ENCODE data around the gene CDH12. TPM values are rescaled to one million over a fixed set of nuclear protein-coding genes. Genes with fewer than 3 reads are reported as not detected.
"Not testable (repeated sequence)": the region's sequence is repeated elsewhere in the genome, so short reads cannot be mapped to it uniquely, and the experiment has no call there.

CDH12 gene
- total and polyA plus RNA-seq, 5 experiments from 2014 or later = not detected

GRCh38 chr5:22168704-22169103, 684.4 kb downstream of the CDH12 start:
- H3K27ac Mint-ChIP-seq, H3K4me3 Mint-ChIP-seq, POLR2A ChIA-PET, H3K36me3 Mint-ChIP-seq, ATAC-seq, DNase-seq, H3K27me3 Mint-ChIP-seq, H3K4me1 Mint-ChIP-seq: not testable (repeated sequence)
- peaks cover 0 to 20% (median 4%) of the 10 kb centered on the region in 9 donors for H3K9me3 Mint-ChIP-seq

DNA sequence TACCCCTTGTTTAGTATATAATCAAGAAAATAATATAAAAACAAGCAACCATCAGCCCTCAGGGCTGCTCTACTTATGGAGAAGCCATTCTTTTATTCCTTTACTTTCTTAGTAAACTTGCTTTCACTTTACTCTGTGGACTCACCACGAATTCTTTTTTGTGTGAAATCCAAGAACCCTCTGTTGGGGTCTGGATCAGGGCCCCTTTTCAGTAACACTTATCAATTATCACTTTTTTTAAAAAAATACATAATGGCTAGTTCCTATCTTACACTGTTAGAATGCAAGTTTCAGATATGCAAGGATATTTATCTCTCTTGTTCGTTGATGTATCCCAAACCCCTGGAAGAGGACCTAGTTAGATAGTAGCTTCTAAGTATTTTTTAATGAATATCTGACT, 687.2 kb downstream of the CDH12 start:
- DNase-seq, H3K27me3 Mint-ChIP-seq, H3K4me3 Mint-ChIP-seq, ATAC-seq, H3K36me3 Mint-ChIP-seq, POLR2A ChIA-PET, H3K4me1 Mint-ChIP-seq, H3K27ac Mint-ChIP-seq: not testable (repeated sequence)
- peaks cover 0 to 19% (median 8%) of the 10 kb centered on the region in 9 donors for H3K9me3 Mint-ChIP-seq

GRCh38 chr5:22164910-22165748, 688.0 kb downstream of the CDH12 start:
- DNase-seq, POLR2A ChIA-PET, H3K36me3 Mint-ChIP-seq, H3K4me3 Mint-ChIP-seq, H3K4me1 Mint-ChIP-seq, H3K27ac Mint-ChIP-seq, ATAC-seq, H3K27me3 Mint-ChIP-seq: not testable (repeated sequence)
- peaks cover 0 to 19% (median 8%) of the 10 kb centered on the region in 9 donors for H3K9me3 Mint-ChIP-seq

- H3K9me3 Mint-ChIP-seq, H3K27me3 Mint-ChIP-seq, H3K4me1 Mint-ChIP-seq, DNase-seq, H3K36me3 Mint-ChIP-seq, ATAC-seq, POLR2A ChIA-PET, H3K4me3 Mint-ChIP-seq, H3K27ac Mint-ChIP-seq: not testable (repeated sequence)
These were observed 696.2 kb downstream of the CDH12 start for GRCh38 chr5:22156953-22157352.

DNA sequence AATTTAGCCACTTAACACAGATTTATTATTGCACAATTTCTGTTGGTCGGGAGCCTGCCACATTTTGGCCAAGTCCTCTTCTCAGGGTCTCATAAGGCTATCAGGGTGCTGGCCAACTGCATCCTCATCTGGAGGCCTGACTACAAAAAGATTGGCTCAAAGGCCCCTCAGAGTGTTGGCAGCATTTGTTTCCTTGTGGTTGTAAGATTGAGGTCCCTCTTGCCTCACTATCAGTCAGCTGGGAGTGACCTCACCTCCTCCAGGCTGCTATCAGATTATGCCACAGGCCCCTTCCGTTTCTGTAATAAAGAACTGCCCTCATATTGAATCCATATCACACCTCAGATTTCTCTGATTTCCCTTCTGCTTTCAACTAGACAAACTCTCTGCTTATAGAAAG, 698.4 kb downstream of the CDH12 start:
- H3K27me3 Mint-ChIP-seq, POLR2A ChIA-PET, DNase-seq: not testable (repeated sequence)

DNA sequence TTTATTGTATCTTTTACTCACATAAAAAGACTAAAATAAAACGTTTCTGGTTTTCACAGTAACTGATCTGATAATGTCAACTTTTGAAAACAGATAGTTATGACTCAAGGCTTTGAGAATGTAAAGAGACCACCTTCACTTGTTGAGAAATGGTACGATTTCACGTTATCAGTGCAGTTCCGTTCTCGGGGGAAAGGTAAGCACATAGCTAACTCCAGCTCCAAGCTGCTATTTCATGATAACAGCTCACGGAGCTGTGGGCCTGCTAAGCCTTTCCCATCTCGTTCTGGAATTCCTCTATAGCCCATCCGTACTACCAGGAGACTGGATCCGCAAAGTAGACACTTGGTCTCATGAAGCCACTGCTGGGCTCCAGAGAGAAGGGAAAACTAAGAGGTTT, 701.3 kb downstream of the CDH12 start:
- ATAC-seq, POLR2A ChIA-PET, H3K27ac Mint-ChIP-seq, H3K36me3 Mint-ChIP-seq, DNase-seq, H3K27me3 Mint-ChIP-seq, H3K4me1 Mint-ChIP-seq, H3K9me3 Mint-ChIP-seq, H3K4me3 Mint-ChIP-seq: not testable (repeated sequence)

More for the DNA sequence above, 698.4 kb downstream of the CDH12 start:
- H3K4me1 Mint-ChIP-seq, ATAC-seq, H3K9me3 Mint-ChIP-seq, H3K4me3 Mint-ChIP-seq, H3K36me3 Mint-ChIP-seq, H3K27ac Mint-ChIP-seq: not testable (repeated sequence)

DNA sequence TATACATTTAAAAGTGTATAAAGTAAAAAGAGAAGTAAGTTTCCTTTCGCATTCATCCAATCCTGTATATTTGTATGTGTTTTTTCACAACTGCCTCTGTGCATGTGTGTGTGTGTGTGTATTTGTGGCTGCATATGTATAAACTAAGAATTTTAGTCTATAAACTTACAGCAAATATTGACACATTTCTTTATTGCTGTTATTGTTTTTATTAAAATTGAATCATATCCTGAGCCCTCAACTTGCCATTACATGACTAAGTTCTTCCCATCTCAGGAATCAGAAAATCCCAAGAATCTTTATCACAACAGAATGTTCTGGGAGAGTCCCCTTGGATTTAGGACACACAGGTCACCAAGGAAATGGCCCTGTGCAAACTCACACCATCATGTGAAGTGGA, 712.7 kb downstream of the CDH12 start:
- H3K9me3 Mint-ChIP-seq, H3K27ac Mint-ChIP-seq, H3K4me3 Mint-ChIP-seq, H3K4me1 Mint-ChIP-seq, H3K27me3 Mint-ChIP-seq, H3K36me3 Mint-ChIP-seq, POLR2A ChIA-PET, ATAC-seq, DNase-seq: not testable (repeated sequence)

DNA sequence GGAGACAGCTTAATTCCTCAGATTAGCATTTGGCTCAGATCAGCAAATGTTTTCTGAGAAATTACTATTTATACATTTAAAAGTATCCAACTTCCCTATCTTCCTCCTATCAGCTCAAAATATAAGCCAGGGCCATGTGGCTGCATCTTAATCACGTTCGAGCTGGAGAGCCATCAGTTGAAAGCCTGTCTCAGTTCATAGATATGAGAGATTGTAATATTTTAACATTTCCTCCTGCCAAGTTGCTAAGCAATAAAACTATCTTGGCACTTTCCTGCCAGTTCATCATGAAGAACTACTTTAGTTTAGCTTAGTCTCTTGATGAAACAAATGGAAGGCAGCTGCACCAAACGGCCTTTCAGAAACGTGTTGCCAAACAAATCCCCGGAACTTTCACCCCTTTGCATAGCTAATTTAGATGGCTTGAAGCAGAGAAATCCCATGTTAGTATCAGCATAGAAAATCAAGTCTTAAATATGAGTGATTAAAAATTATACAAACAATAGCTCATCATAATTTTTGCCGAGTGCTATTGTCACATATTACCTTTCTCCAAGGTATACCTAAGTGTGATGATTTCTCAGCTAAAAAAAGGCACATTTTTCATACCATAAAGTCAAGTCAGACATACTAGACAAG, 713.4 kb downstream of the CDH12 start:
- DNase-seq, H3K27ac Mint-ChIP-seq, H3K27me3 Mint-ChIP-seq, H3K36me3 Mint-ChIP-seq, H3K4me3 Mint-ChIP-seq, ATAC-seq, H3K9me3 Mint-ChIP-seq, POLR2A ChIA-PET, H3K4me1 Mint-ChIP-seq: not testable (repeated sequence)

GRCh38 chr5:22111320-22111719, 741.8 kb downstream of the CDH12 start:
- Mint-ChIP-seq H3K4me3 (no peak overlapping the region), H3K27me3 (no peaks in the 10 kb centered on the region), H3K36me3 (no peaks in the 10 kb centered on the region), H3K27ac (no peak overlapping the region), H3K4me1 (no peaks in the 10 kb centered on the region), H3K9me3 (peaks cover 0 to 52% (median 2%) of the 10 kb centered on the region in 9 donors)
- DNase-seq = no peak
- POLR2A ChIA-PET = no interaction called here
- ATAC-seq = no peak

- POLR2A ChIA-PET = no interaction called here
- no peak overlapping the region for H3K4me3 Mint-ChIP-seq
- DNase-seq (no peak), ATAC-seq (no peak)
- H3K9me3 Mint-ChIP-seq = peaks cover 0 to 45% (median 0%) of the 10 kb centered on the region in 9 donors
- H3K27ac Mint-ChIP-seq = no peak overlapping the region
- no peaks in the 10 kb centered on the region for H3K4me1 Mint-ChIP-seq
- no peaks in the 10 kb centered on the region for H3K27me3 Mint-ChIP-seq
- H3K36me3 Mint-ChIP-seq = no peaks in the 10 kb centered on the region
These were observed 743.8 kb downstream of the CDH12 start for GRCh38 chr5:22109315-22109714.

DNA sequence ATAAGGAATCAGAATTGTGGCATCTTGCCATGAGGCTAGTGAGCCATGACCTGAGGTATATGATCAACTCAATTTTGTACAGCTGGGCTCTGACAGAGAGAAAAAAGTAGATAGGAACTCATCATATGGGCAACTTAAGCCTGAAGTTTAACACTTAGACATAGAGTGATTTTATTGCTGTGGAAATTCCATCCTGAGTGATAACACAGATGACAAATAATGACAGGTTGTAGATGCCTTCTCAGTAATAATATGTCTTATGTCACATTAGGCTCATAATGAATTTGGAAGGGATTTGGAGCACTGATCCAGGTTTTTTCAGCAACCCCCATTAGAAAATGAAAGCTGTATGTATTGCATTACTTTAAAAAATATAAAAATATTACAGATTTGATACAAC, 744.6 kb downstream of the CDH12 start:
- Mint-ChIP-seq H3K27ac (no peak overlapping the region), H3K4me1 (no peaks in the 10 kb centered on the region), H3K9me3 (peaks cover 0 to 38% (median 0%) of the 10 kb centered on the region in 9 donors), H3K4me3 (no peak overlapping the region), H3K27me3 (no peaks in the 10 kb centered on the region), H3K36me3 (no peaks in the 10 kb centered on the region)
- DNase-seq (no peak), ATAC-seq (no peak)
- POLR2A ChIA-PET = no interaction called here

DNA sequence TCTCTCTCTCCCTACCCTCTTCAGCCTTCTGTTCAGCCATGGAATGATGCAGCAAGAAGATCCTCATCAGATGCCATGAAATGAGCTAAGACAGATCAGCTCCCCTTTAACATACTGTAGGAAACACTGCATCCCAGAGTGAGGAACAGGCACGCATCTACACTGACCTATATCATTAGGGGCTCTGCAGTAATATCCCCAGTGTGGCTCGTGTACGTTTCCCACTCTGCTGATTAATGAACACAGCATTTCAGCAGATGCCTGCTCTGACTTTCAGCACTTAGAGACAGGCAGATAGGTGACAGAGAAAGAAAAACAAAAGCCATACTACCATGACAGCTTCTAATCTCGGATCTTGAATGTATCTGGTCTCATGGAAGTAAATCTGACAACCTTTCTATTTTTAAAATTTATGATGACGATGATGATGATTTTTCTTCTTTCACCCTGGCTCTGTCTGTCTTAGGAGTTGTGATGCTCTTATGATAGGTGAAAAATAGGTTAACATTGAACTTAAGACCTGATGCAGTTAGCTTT, 750.3 kb downstream of the CDH12 start:
- peaks cover 0 to 5% (median 0%) of the 10 kb centered on the region in 9 donors for H3K9me3 Mint-ChIP-seq
- no peak for DNase-seq
- no peak overlapping the region for H3K27ac Mint-ChIP-seq
- POLR2A ChIA-PET = no interaction called here
- H3K4me3 Mint-ChIP-seq = no peak overlapping the region
- H3K36me3 Mint-ChIP-seq = no peaks in the 10 kb centered on the region
- H3K27me3 Mint-ChIP-seq = no peaks in the 10 kb centered on the region
- no peaks in the 10 kb centered on the region for H3K4me1 Mint-ChIP-seq
- ATAC-seq = no peak

GRCh38 chr5:22088517-22088916, 764.6 kb downstream of the CDH12 start:
- POLR2A ChIA-PET = no interaction called here
- ATAC-seq (no peak), DNase-seq (no peak)
- H3K4me1 Mint-ChIP-seq = no peaks in the 10 kb centered on the region
- peaks cover 0 to 30% (median 3%) of the 10 kb centered on the region in 9 donors for H3K9me3 Mint-ChIP-seq
- no peaks in the 10 kb centered on the region for H3K36me3 Mint-ChIP-seq
- H3K4me3 Mint-ChIP-seq = no peak overlapping the region
- H3K27me3 Mint-ChIP-seq = no peaks in the 10 kb centered on the region
- H3K27ac Mint-ChIP-seq = no peak overlapping the region

Data from naive thymus-derived CD8-positive, alpha-beta T cell (primary cell).